NCI-H2196 treated with DMSO at 0.1 percent for 48 hours (cell line): ENCODE data around the gene NUTM1.
A peak's percentile ranks its signal among the peaks of the same experiment; 100 is the strongest.

ENCODE experiments used
- DNase-seq: peaks from one replicate; lab custom pipeline; 2025; ENCODE audit not compliant: unreplicated experiment; lab: John Stamatoyannopoulos, UW

NUTM1 gene

GRCh38 chr15:34342737-34343575 lies at the start of gene NUTM1, which contains the start of gene NOP10:
NUTM1 (plus strand) TSS chr15:34343315; CDS start chr15:34343697, 382 bp downstream.
NOP10 (minus strand) TSS chr15:34343136; CDS start chr15:34343073, 63 bp downstream.
- DNase-seq = peak; percentile 54

- no peak for DNase-seq
Observed at GRCh38 chr15:34297059-34297458, 46.1 kb upstream of the NUTM1 start.

- no peak for DNase-seq
Observed at GRCh38 chr15:34301058-34301457, 42.1 kb upstream of the NUTM1 start.

- no peak for DNase-seq
Observed at GRCh38 chr15:34304613-34305012, 38.5 kb upstream of the NUTM1 start.

- DNase-seq = no peak
Observed at GRCh38 chr15:34311563-34311962, 31.6 kb upstream of the NUTM1 start.

- no peak for DNase-seq
Observed at GRCh38 chr15:34314491-34315490, 28.3 kb upstream of the NUTM1 start.

GRCh38 chr15:34318277-34319079 lies 24.6 kb upstream of the NUTM1 start:
- DNase-seq = no peak

- DNase-seq = no peak
Observed at GRCh38 chr15:34323217-34323616, 19.9 kb upstream of the NUTM1 start.

GRCh38 chr15:34324933-34325332 lies 18.2 kb upstream of the NUTM1 start:
- no peak for DNase-seq

GRCh38 chr15:34325368-34325767 lies 17.7 kb upstream of the NUTM1 start:
- DNase-seq = no peak

GRCh38 chr15:34327906-34328305 lies 15.2 kb upstream of the NUTM1 start:
- no peak for DNase-seq

GRCh38 chr15:34329006-34329405 lies 14.1 kb upstream of the NUTM1 start:
- DNase-seq = no peak

- DNase-seq = no peak
Observed at GRCh38 chr15:34330279-34330678, 12.8 kb upstream of the NUTM1 start.

- no peak for DNase-seq
Observed at GRCh38 chr15:34331809-34332208, 11.3 kb upstream of the NUTM1 start.

GRCh38 chr15:34332553-34333120 lies 10.5 kb upstream of the NUTM1 start:
- no peak for DNase-seq

- no peak for DNase-seq
Observed at GRCh38 chr15:34334672-34335071, 8.4 kb upstream of the NUTM1 start.

- no peak for DNase-seq
Observed at GRCh38 chr15:34335176-34336032, 7.7 kb upstream of the NUTM1 start.

- DNase-seq = no peak
Observed at GRCh38 chr15:34336231-34336990, 6.7 kb upstream of the NUTM1 start.
